H1 (cell line): Measurements from ENCODE around the gene ASMT. TPM values are rescaled to one million over a fixed set of nuclear protein-coding genes. Genes with fewer than 3 reads are reported as not detected.

ENCODE experiments used
- CTCF ChIP-seq, 3 experiments: IDR thresholded peaks; 1 replicate in 2 of 3; 2 replicates in 1 of 3; pipeline versions ENCODE4 v1.5.1 to v1.6.1; 2011; ENCODE audit warnings: low read length in 3 of 3, mild to moderate bottlenecking in 3 of 3, inconsistent platforms in 2 of 3, low read depth in 1 of 3, moderate library complexity in 1 of 3; ENCODE audit not compliant: insufficient read depth in 1 of 3; ENCODE audit errors: control extremely low read depth in 1 of 3
- HDAC2 ChIP-seq, 2 experiments: fragments of 300-600 bp in 1 of 2; sonication (generic) in 1 of 2; IDR thresholded peaks; 2 replicates each; pipeline ENCODE4 v1.6.1; 2011 to 2012; ENCODE audit warnings: low read depth in 2 of 2, low read length in 2 of 2, mild to moderate bottlenecking in 2 of 2, moderate library complexity in 2 of 2, borderline replicate concordance in 1 of 2, inconsistent platforms in 1 of 2
- POU5F1 ChIP-seq: IDR thresholded peaks from 2 replicates; pipeline ENCODE4 v1.6.1; 2011; ENCODE audit warnings: low read depth, mild to moderate bottlenecking, low read length, moderate library complexity
- polyA plus RNA-seq, 7 experiments: library from polyadenylated mRNA; depleted of rRNA in 3 of 7; stranded (reverse) in 5 of 7; unstranded in 2 of 7; fragments of >200 nt in 5 of 7; fragments of 200-250 nt in 2 of 7; gene quantifications; 1 replicate in 5 of 7; 2 replicates in 1 of 7; 4 replicates in 1 of 7; pipeline versions ENCODE4 v1.2.1 to v1.2.3, GENCODE V29; 2011 to 2013; ENCODE audit warnings: missing spikeins in 2 of 7, mixed read lengths in 2 of 7
- total RNA-seq: library from RNA; stranded (reverse); fragmentation: NEBNext Ultra II Directional; extraction: Animal tissue kit (Norgen Biotek cat#: 25700); gene quantifications from 2 replicates; pipeline ENCODE4 v1.2.1, GENCODE V29; 2021

Gene ASMT
- total and polyA plus RNA-seq, 2 of the 8 experiments (the other 6 are each of a cell fraction or from before 2014, with no cell fraction given) = 1.5 to 3.1 TPM

DNA sequence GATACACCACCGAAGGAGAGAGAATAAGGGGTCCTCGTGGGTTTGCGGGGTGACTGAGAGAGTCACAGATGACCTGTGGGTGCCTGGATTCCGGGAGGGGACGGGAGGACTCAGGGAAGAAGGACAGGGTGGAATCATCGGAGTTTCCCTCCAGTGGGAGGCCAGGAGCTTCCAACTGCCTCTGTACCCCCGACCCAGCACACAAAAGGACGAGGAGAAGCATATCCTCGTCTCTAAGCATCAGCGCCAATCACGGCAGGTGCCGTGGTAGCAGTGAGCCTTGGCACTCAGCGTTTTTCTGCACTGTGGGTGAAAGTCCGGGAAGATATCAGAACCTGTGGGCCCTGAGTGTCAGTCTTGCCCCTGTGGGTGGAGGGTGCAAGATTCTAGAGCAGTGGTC is 62.0 kb downstream of the ASMT start (continued):
- no peak for TF ChIP-seq HDAC2 (IDR thresholded peaks at IDR 0.05; ENCODE audit: borderline replicate concordance in 1 of 2, low read depth in 2 of 2, low read length in 2 of 2)
- TF ChIP-seq POU5F1 = no peak
- TF ChIP-seq CTCF (IDR thresholded peaks at IDR 0.05; ENCODE audit: control extremely low read depth in 1 of 3, insufficient read depth in 1 of 3, low read depth in 1 of 3, low read length in 3 of 3) = no peak
